Prostate gland (tissue), 2 donors: ENCODE measurements around the gene PALB2. TPM values are rescaled to one million over a fixed set of nuclear protein-coding genes. Genes with fewer than 3 reads are reported as not detected.

Experiments used
- DNase-seq: peaks from one replicate; pipeline ENCODE4 v3.0.0-alpha.2; 2019; ENCODE audit warnings: low spot score
- H3K27ac ChIP-seq, 2 donors: fragments of 200-600 bp; sonication (generic); 2 replicates each; pipeline ENCODE4 v1.5.1; 2017 to 2019
- H3K27me3 ChIP-seq: fragments of 200-600 bp; sonication (generic); replicated peaks from 2 replicates; pipeline ENCODE4 v1.5.1; 2019; ENCODE audit not compliant: insufficient read depth
- H3K36me3 ChIP-seq, 2 donors: fragments of 200-600 bp; sonication (generic); 1 replicate in 1 of 2; 2 replicates in 1 of 2; pipeline versions ENCODE4 v1.5.1 to v1.8.1; 2017 to 2019
- H3K4me1 ChIP-seq: fragments of 200-600 bp; sonication (generic); replicated peaks from 2 replicates; pipeline ENCODE4 v1.5.1; 2019
- H3K4me3 ChIP-seq, 2 donors: fragments of 200-600 bp; sonication (generic); 2 replicates each; pipeline ENCODE4 v1.5.1; 2017 to 2019
- H3K9me3 ChIP-seq: fragments of 200-600 bp; sonication (generic); 2 replicates; pipeline ENCODE4 v1.5.1; 2017
- POLR2A ChIP-seq: fragments of 450-650 bp; IDR thresholded peaks from one replicate; pipeline ENCODE4 v1.6.1; 2016; ENCODE audit warnings: antibody characterized with exemption, mild to moderate bottlenecking
- POLR2AphosphoS5 ChIP-seq: sonication (generic); formaldehyde crosslinking; IDR thresholded peaks from one replicate; pipeline ENCODE4 v1.6.1; 2017; ENCODE audit warnings: antibody characterized with exemption
- WGBS: methylation state at CpG from one replicate; pipeline ENCODE4 v1.1.5; 2018; 5-methylcytosine and 5-hydroxymethylcytosine counted together
- intact Hi-C: fragments of 100-400 bp; cut with DNase I; formaldehyde crosslinking; loops from one replicate; pipeline ENCODE4 v1.14.2; 2022
- total RNA-seq, 2 donors: library from RNA; depleted of rRNA; stranded (reverse); fragments of >200 nt; gene quantifications; one replicate each; pipeline ENCODE4 v1.1.0, GENCODE V29; 2016
- TF ChIP-seq, protein P1 (sequence below), 4 experiments: fragments of 200-600 bp in 2 of 4; fragments of 450-650 bp in 2 of 4; sonication (generic) in 2 of 4; IDR thresholded peaks; 1 replicate in 3 of 4; 2 replicates in 1 of 4; pipeline ENCODE4 v1.5.1; 2016 to 2019; ENCODE audit warnings: antibody characterized with exemption in 4 of 4, mild to moderate bottlenecking in 2 of 4, moderate library complexity in 2 of 4

Gene PALB2
- total RNA-seq, 2 donors from 2014 or later: 10.8 to 15.6 TPM

DNA sequence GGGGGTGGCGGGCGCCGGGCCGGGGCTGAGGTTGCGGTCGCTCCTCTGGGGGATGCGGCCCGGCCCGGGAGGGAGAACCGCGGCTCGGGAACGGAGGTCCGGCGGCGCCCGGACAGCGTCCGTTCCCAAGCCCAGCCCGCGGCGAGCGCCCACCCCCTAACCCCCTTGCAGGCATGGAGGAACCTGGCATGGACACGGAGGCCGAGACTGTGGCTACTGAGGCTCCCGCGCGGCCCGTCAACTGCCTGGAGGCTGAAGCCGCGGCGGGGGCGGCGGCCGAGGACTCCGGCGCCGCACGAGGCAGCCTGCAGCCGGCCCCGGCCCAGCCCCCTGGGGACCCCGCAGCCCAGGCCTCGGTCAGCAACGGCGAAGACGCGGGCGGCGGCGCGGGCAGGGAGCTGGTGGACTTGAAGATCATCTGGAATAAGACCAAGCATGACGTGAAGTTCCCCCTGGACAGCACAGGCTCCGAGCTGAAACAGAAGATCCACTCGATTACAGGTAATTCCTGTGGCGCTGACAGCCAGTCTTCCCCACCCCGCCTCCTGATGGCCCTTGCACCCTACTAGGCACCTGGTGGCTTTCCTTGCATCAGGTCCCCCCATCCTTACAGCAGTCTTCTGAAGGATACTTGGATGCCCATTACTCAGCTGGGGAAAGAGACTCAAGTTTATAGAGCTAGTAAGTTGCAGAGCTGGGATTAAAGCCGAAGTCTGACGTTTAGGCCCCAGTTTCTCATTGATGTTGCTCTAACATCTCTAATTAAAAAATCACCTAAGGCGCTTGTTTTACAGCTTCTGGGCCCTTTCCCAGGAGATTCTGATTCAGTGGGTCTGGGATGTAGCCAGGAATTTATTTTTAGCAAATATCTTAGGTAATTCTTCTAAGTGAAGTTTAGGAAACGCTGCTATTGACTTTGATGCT lies 83.1 kb downstream of the PALB2 start:
- intact Hi-C loops: loop anchor here (5.0 kb wide), 1 partner anchor 51 kb away; no protein-coding TSS in a partner anchor
- Histone ChIP-seq H3K9me3 (no peaks in the 10 kb centered on the region), H3K4me1 (no peaks in the 10 kb centered on the region), H3K36me3 (peaks cover 9 to 14% of the 10 kb centered on the region in 2 donors), H3K4me3 (peak overlapping the region; percentile 68 to 99), H3K27ac (peak overlapping the region; percentile 83 to 89), H3K27me3 (no peaks in the 10 kb centered on the region)
- DNase-seq: peak; percentile 16
- TF ChIP-seq, protein P1, sequence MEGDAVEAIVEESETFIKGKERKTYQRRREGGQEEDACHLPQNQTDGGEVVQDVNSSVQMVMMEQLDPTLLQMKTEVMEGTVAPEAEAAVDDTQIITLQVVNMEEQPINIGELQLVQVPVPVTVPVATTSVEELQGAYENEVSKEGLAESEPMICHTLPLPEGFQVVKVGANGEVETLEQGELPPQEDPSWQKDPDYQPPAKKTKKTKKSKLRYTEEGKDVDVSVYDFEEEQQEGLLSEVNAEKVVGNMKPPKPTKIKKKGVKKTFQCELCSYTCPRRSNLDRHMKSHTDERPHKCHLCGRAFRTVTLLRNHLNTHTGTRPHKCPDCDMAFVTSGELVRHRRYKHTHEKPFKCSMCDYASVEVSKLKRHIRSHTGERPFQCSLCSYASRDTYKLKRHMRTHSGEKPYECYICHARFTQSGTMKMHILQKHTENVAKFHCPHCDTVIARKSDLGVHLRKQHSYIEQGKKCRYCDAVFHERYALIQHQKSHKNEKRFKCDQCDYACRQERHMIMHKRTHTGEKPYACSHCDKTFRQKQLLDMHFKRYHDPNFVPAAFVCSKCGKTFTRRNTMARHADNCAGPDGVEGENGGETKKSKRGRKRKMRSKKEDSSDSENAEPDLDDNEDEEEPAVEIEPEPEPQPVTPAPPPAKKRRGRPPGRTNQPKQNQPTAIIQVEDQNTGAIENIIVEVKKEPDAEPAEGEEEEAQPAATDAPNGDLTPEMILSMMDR (IDR thresholded peaks at IDR 0.05): no peak
- TF ChIP-seq POLR2A (no peak), POLR2AphosphoS5 (no peak)
- WGBS: under 1% methylated on average over 28 of the region's 60 CpGs

DNA sequence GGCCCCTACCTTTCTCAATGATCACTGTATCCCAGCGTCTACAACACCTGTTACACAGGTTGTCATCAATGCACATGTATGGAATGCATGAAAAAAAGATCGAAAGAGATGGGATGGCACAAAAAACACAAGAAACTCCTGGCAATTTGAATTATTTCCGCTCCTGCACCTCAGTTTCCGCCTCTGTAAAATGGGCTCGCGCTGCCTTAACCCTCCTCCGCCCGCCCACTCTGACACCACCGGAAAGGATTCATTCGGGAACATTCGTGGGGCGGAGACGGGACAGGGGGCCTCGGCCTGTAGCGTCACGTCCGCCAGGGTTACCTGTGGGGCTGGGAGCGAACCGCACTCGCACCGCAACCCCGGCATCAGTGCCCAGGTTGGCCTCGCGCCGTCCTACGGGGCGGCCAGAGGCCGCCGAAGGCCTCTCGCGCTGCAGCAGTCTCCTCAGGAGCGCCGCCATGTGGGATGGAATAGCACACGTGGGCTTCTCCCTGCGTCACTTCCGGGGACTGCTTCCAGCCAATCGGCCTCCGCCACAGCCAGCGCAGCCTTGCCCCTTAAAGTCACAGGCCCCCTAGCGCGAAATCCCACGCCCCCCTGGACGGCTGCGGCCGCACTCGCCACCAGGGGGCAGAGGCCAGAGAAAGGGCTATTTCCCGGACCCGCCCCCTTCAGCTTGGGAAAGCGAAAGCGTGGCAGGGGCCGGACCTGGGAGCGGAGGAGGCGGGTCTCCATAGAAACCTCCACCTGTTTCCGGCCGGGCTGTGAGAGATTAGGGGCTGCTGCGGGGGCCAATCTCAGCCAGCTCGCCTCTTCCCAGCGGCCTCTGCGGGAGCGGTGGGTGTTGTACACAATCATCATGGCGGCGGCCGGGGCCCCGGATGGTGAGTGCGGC lies 84.0 kb downstream of the PALB2 start, which contains the start of the genes EARS2 and UBFD1:
Gene EARS2 (minus strand): TSS at position 470 of the 898 bp plus-strand sequence. CDS start 7 bp downstream, at position 463.
Gene UBFD1 (plus strand): TSS at position 847 of the 898 bp plus-strand sequence. CDS start 16 bp downstream, at position 863.
- H3K36me3 ChIP-seq: peaks cover 1 to 8% of the 10 kb centered on the region in 2 donors
- no peaks in the 10 kb centered on the region for H3K4me1 ChIP-seq
- H3K27me3 ChIP-seq: no peaks in the 10 kb centered on the region
- WGBS: 2% methylated on average over 65 of the region's 65 CpGs
- H3K9me3 ChIP-seq: no peaks in the 10 kb centered on the region
- TF ChIP-seq POLR2AphosphoS5 (peak; percentile 96), POLR2A (peak; percentile 53)
- TF ChIP-seq, protein P1 (IDR thresholded peaks at IDR 0.05): peak; percentile 73 to 99 (median 98)
- peak within 1 kb of the TSS; percentile 83 to 89 for H3K27ac ChIP-seq
- H3K4me3 ChIP-seq: peak within 1 kb of the TSS; percentile 68 to 99
- DNase-seq: peak; percentile 97
- intact Hi-C loops: loop anchor here (5.0 kb wide), 1 partner anchor 50 kb away; no protein-coding TSS in a partner anchor

DNA sequence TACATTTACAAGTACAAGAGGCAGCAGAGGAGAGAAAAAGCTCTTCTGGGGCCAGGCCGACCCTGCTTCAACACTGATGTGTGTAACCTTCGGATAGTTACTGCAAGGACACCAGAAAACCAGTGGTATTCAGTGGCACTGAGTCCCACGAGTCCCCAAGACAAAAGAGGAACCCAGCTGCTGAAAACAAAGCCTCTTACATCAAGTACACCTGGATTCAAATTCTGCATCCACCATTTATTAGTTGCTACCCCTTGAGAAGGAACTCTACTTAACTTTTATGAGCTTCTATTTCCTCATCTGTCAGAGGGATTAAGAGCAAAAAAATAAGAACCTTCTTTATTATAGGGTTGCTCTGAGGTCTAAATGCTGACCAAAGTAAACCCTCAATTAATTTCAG lies 86.6 kb downstream of the PALB2 start:
- H3K4me1 ChIP-seq: no peaks in the 10 kb centered on the region
- intact Hi-C loops: loop anchor here (5.0 kb wide), 1 partner anchor 97 kb away; no protein-coding TSS in a partner anchor
- 70% methylated on average over 3 of the region's 3 CpGs for WGBS

More for the DNA sequence above, 86.6 kb downstream of the PALB2 start:
- Histone ChIP-seq H3K4me3 (no peak overlapping the region), H3K36me3 (peaks cover 0 to 6% of the 10 kb centered on the region in 2 donors), H3K27me3 (no peaks in the 10 kb centered on the region), H3K27ac (no peak overlapping the region), H3K9me3 (no peaks in the 10 kb centered on the region)
- no peak for DNase-seq
- TF ChIP-seq, protein P1 (IDR thresholded peaks at IDR 0.05): no peak
- TF ChIP-seq POLR2A (no peak), POLR2AphosphoS5 (no peak)

Other genes with a start within 250 kb of the PALB2 start
- 10 to 100 TPM; 34.0 to 35.3 TPM for gene COG7, start 188.1 kb downstream of the PALB2 start, total RNA-seq
- gene GGA2, start 130.8 kb downstream of the PALB2 start, total RNA-seq: 100 to 1,000 TPM in 1 of 2 donors, 10 to 100 TPM in 1; 75.7 to 105 TPM
- 10 to 100 TPM; 40.3 to 60.2 TPM for gene EARS2, start 84.0 kb downstream of the PALB2 start, total RNA-seq
- 100 to 1,000 TPM in 1 of 2 donors, 10 to 100 TPM in 1; 92.2 to 218 TPM for gene UBFD1, start 83.6 kb downstream of the PALB2 start, total RNA-seq
- 100 to 1,000 TPM in 1 of 2 donors, 10 to 100 TPM in 1; 82.3 to 129 TPM for gene NDUFAB1, start 45.0 kb downstream of the PALB2 start, total RNA-seq
- gene DCTN5, start 156 bp upstream of the PALB2 start, total RNA-seq: 10 to 100 TPM; 38.8 to 63.6 TPM
- gene PLK1, start 37.6 kb upstream of the PALB2 start, total RNA-seq: 1 to 10 TPM; 2.6 to 8.7 TPM
- gene ERN2, start 71.9 kb upstream of the PALB2 start, total RNA-seq: 1 to 10 TPM; 2.9 to 6.0 TPM
- 1 to 10 TPM; 1.9 to 3.7 TPM for gene CHP2, start 113.7 kb upstream of the PALB2 start, total RNA-seq
- 10 to 100 TPM in 1 of 2 donors, 1 to 10 TPM in 1; 2.9 to 28.6 TPM for gene PRKCB, start 194.7 kb upstream of the PALB2 start, total RNA-seq